Keratinocyte (primary cell): Measurements from ENCODE around the gene SYNPR. TPM values are rescaled to one million over a fixed set of nuclear protein-coding genes. Genes with fewer than 3 reads are reported as not detected.

Experiments used
- DNase-seq: peaks from one replicate; pipeline ENCODE4 v3.0.0-alpha.2; 2011; ENCODE audit warnings: low read depth, missing footprints, low spot score
- FAIRE-seq: peaks from 2 replicates; lab custom pipeline; 2011; peaks lifted over from hg19 to GRCh38; lab: Jason Lieb, UNC
- H2AFZ ChIP-seq: 2 replicates; pipeline ENCODE4 v1.6.0; 2012; ENCODE audit warnings: low read length, control low read depth, inconsistent platforms; ENCODE audit not compliant: control insufficient read depth
- H3K27ac ChIP-seq: 2 replicates; pipeline ENCODE4 v1.5.1; 2011; ENCODE audit warnings: low read length; ENCODE audit not compliant: control insufficient read depth, insufficient read depth
- H3K27me3 ChIP-seq: 3 replicates; pipeline ENCODE4 v1.6.0; 2011; ENCODE audit warnings: low read length; ENCODE audit not compliant: control insufficient read depth, insufficient read depth; ENCODE audit errors: extremely low read depth
- H3K36me3 ChIP-seq, 2 experiments: 2 replicates in 1 of 2; 3 replicates in 1 of 2; pipeline ENCODE4 v1.5.1; 2011; ENCODE audit warnings: low read length in 2 of 2, mild to moderate bottlenecking in 1 of 2; ENCODE audit not compliant: control insufficient read depth in 2 of 2, insufficient read depth in 2 of 2; ENCODE audit errors: extremely low read depth in 1 of 2
- H3K4me1 ChIP-seq: 3 replicates; pipeline ENCODE4 v1.5.1; 2011; ENCODE audit warnings: low read length; ENCODE audit not compliant: control insufficient read depth, insufficient read depth; ENCODE audit errors: extremely low read depth
- H3K4me2 ChIP-seq: 3 replicates; pipeline ENCODE4 v1.6.0; 2011; ENCODE audit warnings: low read depth, low read length; ENCODE audit not compliant: control insufficient read depth, insufficient read depth; ENCODE audit errors: extremely low read depth
- H3K4me3 ChIP-seq, 3 experiments: fragments of 200-600 bp in 1 of 3; sonication (generic) in 1 of 3; 2 replicates in 2 of 3; 3 replicates in 1 of 3; pipeline ENCODE4 v1.5.1; 2011 to 2016; ENCODE audit warnings: low read length in 3 of 3, mild to moderate bottlenecking in 3 of 3, control low read depth in 2 of 3, inconsistent platforms in 1 of 3, low read depth in 1 of 3, mixed read lengths in 1 of 3, mixed run types in 1 of 3, moderate library complexity in 1 of 3; ENCODE audit not compliant: control insufficient read depth in 2 of 3, insufficient read depth in 2 of 3; ENCODE audit errors: extremely low read depth in 1 of 3
- H3K79me2 ChIP-seq: 2 replicates; pipeline ENCODE4 v1.6.0; 2012; ENCODE audit warnings: low read length; ENCODE audit not compliant: control insufficient read depth, insufficient read depth
- H3K9ac ChIP-seq: 3 replicates; pipeline ENCODE4 v1.6.0; 2011; ENCODE audit warnings: low read length; ENCODE audit not compliant: control insufficient read depth, insufficient read depth; ENCODE audit errors: extremely low read depth
- H3K9me1 ChIP-seq: 3 replicates; pipeline ENCODE4 v1.6.0; 2011; ENCODE audit warnings: low read length; ENCODE audit not compliant: control insufficient read depth, insufficient read depth; ENCODE audit errors: extremely low read depth
- H3K9me3 ChIP-seq: 2 replicates; pipeline ENCODE4 v1.5.1; 2012; ENCODE audit warnings: low read depth, low read length; ENCODE audit not compliant: control insufficient read depth
- H4K20me1 ChIP-seq: 3 replicates; pipeline ENCODE4 v1.6.0; 2011; ENCODE audit warnings: low read length; ENCODE audit not compliant: control insufficient read depth, insufficient read depth; ENCODE audit errors: extremely low read depth
- CTCF ChIP-seq, 3 experiments: IDR thresholded peaks in 1 of 3; conservative IDR thresholded peaks in 1 of 3; optimal IDR thresholded peaks in 1 of 3; 2 replicates in 2 of 3; 3 replicates in 1 of 3; pipeline versions ENCODE3 to v1.5.1; 2011; ENCODE audit warnings: low read length in 3 of 3, mild to moderate bottlenecking in 3 of 3, moderate library complexity in 2 of 3, control low read depth in 1 of 3, inconsistent platforms in 1 of 3; ENCODE audit not compliant: insufficient read depth in 2 of 3; ENCODE audit errors: extremely low read depth in 1 of 3
- EZH2 ChIP-seq: IDR thresholded peaks from one replicate; pipeline ENCODE4 v1.6.1; 2012; ENCODE audit warnings: inconsistent platforms, mild to moderate bottlenecking, low read length, moderate library complexity
- dilution Hi-C: fragments of 300-500 bp; cut with MboI; formaldehyde crosslinking; loops from one replicate; pipeline ENCODE4 v1.7.0; 2020; ENCODE audit warnings: low sequenced_read_pairs; ENCODE audit not compliant: extremely low pct_ligation_motif_present
- polyA plus RNA-seq, 5 experiments: library from polyadenylated mRNA; depleted of rRNA in 3 of 5; stranded (reverse) in 3 of 5; stranded (forward) in 1 of 5; unstranded in 1 of 5; fragments of >200 nt; gene quantifications; 1 replicate in 1 of 5; 2 replicates in 3 of 5; 3 replicates in 1 of 5; pipeline versions ENCODE4 v1.2.1 to v1.2.3, GENCODE V29; 2011 to 2012; ENCODE audit warnings: missing spikeins in 2 of 5, low read depth in 1 of 5, low replicate concordance in 1 of 5

SYNPR gene
- polyA plus RNA-seq, 1 donor (not counting 4 experiments of a cell fraction or from before 2014, with no cell fraction given): not detected

GRCh38 chr3:63295806-63296205 is 17.7 kb downstream of the SYNPR start:
- Histone ChIP-seq H2AFZ (no peak overlapping the region), H3K9me1 (no peaks in the 10 kb centered on the region), H3K4me3 (no peak overlapping the region), H3K4me2 (no peak overlapping the region), H3K79me2 (no peaks in the 10 kb centered on the region), H3K9me3 (no peaks in the 10 kb centered on the region), H3K9ac (no peak overlapping the region), H3K36me3 (no peaks in the 10 kb centered on the region), H3K27ac (no peak overlapping the region), H3K4me1 (no peaks in the 10 kb centered on the region), H3K27me3 (no peaks in the 10 kb centered on the region), H4K20me1 (no peaks in the 10 kb centered on the region)
- dilution Hi-C loops: no loop called here
- FAIRE-seq (no peak), DNase-seq (no peak)
- TF ChIP-seq EZH2: no peak
- TF ChIP-seq CTCF (optimal IDR thresholded peaks at IDR 0.05 in 1 of 3, IDR thresholded peaks at IDR 0.05 in 1 of 3, conservative IDR thresholded peaks at IDR 0.05 in 1 of 3; ENCODE audit: extremely low read depth in 1 of 3, insufficient read depth in 2 of 3, low read length in 3 of 3): no peak

- H3K4me1 ChIP-seq: no peaks in the 10 kb centered on the region
- H4K20me1 ChIP-seq: no peaks in the 10 kb centered on the region
- no peaks in the 10 kb centered on the region for H3K27me3 ChIP-seq
- H3K9ac ChIP-seq: no peak overlapping the region
- dilution Hi-C loops: no loop called here
- TF ChIP-seq CTCF (optimal IDR thresholded peaks at IDR 0.05 in 1 of 3, IDR thresholded peaks at IDR 0.05 in 1 of 3, conservative IDR thresholded peaks at IDR 0.05 in 1 of 3; ENCODE audit: extremely low read depth in 1 of 3, insufficient read depth in 2 of 3, low read length in 3 of 3) (no peak), EZH2 (no peak)
- no peak overlapping the region for H3K27ac ChIP-seq
- no peaks in the 10 kb centered on the region for H3K9me3 ChIP-seq
- H3K9me1 ChIP-seq: no peaks in the 10 kb centered on the region
- H3K79me2 ChIP-seq: no peaks in the 10 kb centered on the region
- no peak overlapping the region for H2AFZ ChIP-seq
- FAIRE-seq (no peak), DNase-seq (no peak)
- H3K36me3 ChIP-seq: no peaks in the 10 kb centered on the region
- H3K4me2 ChIP-seq: no peak overlapping the region
- no peak overlapping the region for H3K4me3 ChIP-seq
These were observed 18.1 kb downstream of the SYNPR start for GRCh38 chr3:63296249-63296648.
